Measurements from ENCODE around the gene CCDC93. TPM values are rescaled to one million over a fixed set of nuclear protein-coding genes. Genes with fewer than 3 reads are reported as not detected.

The CCDC93 gene, protein sequence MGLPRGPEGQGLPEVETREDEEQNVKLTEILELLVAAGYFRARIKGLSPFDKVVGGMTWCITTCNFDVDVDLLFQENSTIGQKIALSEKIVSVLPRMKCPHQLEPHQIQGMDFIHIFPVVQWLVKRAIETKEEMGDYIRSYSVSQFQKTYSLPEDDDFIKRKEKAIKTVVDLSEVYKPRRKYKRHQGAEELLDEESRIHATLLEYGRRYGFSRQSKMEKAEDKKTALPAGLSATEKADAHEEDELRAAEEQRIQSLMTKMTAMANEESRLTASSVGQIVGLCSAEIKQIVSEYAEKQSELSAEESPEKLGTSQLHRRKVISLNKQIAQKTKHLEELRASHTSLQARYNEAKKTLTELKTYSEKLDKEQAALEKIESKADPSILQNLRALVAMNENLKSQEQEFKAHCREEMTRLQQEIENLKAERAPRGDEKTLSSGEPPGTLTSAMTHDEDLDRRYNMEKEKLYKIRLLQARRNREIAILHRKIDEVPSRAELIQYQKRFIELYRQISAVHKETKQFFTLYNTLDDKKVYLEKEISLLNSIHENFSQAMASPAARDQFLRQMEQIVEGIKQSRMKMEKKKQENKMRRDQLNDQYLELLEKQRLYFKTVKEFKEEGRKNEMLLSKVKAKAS
- 12.9 and 19.7 TPM in 2 replicates for total RNA-seq

DNA sequence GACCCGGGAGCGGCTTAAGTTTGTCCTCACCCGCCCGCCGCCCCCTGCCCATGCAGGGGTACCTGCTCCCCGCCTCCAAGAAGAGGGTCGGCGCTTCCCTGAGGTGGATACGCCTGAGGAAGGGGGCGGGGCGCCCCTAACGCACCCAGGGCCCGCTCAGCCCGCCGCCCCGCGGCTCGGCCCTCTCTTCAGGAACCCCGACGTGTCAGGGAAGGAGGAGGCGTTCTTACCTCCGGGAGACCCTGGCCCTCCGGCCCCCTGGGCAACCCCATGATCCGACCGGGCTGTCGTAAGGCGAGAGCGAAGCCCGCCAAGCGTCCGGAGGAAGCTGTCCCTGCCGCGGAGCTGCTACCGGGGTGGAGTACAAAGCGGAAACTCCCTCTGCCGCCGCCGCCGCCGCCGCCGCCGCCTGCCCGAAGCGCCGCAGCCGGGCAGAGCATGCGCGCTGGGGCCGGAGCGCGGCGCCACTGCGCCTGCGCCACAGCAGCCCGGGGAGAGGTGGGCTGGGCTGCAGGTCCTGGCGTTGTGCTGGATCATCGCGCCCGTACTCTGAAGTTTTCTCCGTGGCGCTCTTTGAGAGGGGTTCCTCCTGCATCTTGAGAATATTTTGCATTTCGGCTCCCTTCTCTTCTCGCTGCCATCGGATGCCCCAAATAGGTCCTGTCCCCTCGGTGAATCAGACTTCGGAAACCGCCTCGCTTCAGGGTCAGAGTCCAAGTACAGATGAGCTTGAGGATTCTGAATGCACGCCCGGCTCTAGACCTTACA, at the start of gene CCDC93:
Gene CCDC93 (minus strand): TSS at position 347 of the 768 bp plus-strand sequence. CDS start 75 bp downstream, at position 272.
- DNase-seq (ENCODE audit: extremely low read depth, low read depth, low spot score) = peak; percentile 16

DNA sequence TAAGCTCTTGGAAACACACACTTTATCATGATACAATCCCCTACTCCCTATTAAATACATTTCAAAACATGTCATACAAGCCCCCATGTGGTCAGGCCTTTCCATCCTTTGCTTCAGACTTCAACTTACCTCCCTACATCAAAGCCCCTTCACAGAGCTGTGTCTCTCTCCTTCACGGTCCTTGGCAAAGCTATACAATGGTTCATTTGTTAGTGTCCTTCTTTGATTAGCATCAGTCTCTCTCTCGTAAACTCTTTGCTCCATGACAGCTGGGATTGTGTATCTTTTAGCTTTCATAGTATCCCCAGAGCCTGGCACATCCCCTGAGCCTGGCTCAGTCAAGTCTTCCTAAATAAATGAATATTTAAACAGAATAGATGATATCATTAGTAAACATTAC, 48.8 kb upstream of the CCDC93 start:
- no peak for DNase-seq (ENCODE audit: extremely low read depth, low read depth, low spot score)

DNA sequence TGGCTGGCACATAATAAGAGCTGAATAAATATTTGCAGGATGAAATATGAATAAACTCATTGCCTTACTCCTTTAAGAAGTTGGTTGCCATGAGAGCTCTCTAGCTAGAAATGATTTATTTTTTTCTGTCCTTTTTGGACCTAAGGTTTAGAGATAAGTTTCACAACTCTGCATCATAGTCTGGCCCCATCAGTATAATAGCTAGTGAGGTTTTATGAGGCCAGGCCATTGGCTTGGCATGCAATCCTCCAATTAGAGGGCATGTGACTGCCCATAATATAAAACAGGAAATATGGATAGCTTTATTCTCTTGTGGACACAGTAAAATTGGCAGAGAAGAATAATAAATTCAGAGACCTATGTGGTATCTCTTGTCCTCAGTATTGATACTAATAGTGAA, 48.2 kb upstream of the CCDC93 start:
- DNase-seq (ENCODE audit: extremely low read depth, low read depth, low spot score) = no peak

DNA sequence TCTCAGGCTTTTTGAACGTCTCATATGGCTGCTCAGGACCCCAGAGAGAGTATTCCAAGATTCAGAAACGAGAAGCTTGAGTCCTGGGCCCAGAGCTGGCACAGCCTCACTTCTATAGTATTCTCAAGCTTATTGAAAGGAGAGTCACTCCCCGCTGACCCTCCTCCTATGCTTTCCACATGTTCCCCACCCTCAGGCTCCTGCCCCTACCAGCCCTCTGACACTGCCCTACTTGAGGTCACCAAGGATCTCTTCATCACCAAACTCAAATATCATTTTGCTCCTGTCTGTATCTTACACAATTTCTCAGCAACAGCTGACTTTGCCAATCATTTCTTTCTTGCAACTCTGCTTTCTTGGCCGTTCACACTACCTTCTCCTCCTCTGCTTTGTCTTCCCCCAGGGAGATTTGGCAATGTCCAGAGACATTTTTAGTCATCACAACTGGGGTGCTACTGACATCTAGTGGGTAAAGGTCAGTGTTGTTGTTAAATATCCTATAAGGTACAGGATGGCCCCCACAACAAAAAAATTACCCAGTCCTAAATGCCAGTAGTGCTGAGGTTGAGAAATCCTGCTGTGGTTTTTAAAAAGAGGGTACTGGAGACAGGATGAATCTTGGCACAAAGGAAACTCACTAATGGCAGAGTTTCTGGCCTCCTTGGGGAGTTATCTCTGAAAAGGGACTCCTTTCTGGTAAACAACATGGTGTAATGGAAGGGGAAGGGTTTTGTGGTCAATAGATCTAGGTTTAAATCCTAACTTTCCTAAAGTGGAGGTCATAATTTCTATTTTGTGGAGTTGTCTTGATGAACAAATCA, 47.5 kb upstream of the CCDC93 start:
- no peak for DNase-seq (ENCODE audit: extremely low read depth, low read depth, low spot score)

DNA sequence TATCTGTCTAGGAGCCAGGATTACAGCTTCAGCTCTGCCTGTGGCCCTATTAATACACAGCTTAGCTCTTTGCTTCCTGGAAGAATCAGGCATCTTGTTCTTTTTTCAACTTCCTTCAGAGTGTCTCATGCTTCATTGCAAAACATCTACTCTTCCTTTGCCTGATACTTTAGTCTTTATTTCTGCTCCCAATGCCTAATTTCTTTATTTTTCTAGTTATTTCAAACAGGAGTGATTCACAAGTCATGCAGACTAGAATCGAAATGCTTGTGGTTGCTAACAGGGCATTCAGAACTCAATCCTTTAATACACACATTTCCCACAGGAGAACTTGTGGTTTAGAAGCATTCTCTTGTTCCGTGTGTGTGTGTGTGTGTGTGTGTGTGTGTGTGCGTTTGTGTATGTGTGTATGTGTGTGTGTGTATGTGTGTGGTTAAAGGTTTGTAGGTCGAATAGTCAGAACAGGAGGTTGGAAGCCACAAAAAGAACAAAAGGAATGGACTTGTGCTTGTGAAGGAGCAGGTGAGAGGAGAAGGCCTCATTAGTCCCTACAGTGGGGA, 46.1 kb upstream of the CCDC93 start:
- DNase-seq (ENCODE audit: extremely low read depth, low read depth, low spot score) = no peak

DNA sequence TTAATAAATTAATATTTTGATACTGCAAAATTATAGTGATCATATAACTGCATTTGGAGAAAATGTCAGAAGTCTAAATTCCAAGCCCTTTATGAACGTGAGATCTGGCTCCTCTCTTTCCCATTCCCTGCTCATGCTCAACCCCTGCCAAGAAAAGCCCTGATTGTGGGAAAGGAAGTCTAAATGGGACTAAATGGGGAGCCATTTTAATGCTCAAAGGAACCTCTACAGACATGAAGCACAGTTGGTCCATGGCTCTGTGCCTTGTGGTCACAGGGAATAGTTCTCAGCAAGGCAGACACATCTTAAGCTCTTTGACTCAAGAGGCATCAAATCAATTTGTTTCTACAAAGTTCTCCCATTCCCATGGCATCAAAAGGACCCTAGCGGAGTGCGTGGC, 45.1 kb upstream of the CCDC93 start:
- DNase-seq (ENCODE audit: extremely low read depth, low read depth, low spot score) = no peak

DNA sequence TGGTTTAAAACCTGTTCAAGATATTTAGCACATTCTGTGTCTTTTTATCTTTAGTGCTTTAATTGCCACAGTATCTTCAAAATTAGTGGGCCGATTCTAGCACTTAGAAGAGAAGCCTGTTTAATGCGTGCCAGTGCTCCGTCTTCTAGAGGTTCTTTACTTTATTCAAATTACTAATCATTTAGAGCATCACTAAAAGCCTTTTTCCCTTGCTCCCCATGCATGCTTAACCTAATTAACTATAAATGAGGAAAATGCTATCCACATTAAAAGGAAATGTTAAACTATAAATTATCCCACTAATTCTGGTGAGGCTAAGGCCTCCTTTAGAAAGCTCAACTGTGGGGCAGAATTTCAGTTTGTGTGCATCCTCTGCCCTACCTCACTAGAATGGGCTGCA, 42.9 kb upstream of the CCDC93 start:
- no peak for DNase-seq (ENCODE audit: extremely low read depth, low read depth, low spot score)

DNA sequence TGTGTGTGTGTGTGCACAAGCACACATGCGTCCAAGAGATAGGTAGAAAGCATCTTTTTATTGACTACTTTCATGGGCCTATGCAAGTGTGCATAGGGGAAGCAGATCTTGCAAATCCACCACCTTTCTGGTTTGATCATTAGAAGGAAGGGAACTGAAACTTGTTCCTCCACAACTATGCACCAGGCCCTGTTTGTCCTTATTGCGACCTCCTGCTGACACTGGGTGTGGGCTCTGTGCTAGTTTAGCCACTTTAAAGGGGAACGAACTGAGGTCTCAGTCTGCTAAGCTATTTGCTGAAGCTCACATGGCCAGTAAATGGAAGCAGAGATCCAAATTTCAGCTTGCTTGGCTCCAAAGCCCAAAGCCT, 42.3 kb upstream of the CCDC93 start:
- no peak for DNase-seq (ENCODE audit: extremely low read depth, low read depth, low spot score)

DNA sequence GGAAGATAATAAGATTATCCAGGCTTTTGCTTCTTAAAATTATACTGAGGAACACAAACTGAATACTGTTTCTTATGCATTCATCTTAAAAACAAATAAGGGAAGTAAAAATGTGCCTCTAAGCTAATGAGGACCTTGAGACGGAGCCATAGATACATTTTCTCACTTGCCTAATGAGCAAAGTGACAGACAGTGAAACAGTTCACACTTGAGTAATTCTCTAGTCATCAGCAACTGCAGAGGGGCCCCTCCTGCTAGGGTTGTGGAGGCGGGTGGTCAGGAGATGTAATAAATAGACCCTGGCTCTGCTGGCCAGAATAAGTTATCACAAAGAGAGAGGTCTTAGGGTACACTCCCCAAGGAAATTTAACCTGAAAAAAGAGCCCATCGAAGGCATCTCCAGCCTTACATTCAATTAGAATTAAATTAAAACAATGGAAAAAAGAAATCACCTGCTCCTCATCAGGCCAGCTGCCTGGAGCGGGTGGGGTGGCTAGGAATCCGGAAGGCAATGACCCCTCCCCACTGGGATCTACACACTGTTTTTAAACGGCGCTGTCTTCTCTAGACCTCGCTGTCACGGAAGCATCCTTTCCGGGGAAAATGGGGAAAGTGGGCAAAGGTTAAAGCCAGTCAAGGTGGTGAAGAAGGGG, 41.8 kb upstream of the CCDC93 start:
- no peak for DNase-seq (ENCODE audit: extremely low read depth, low read depth, low spot score)

DNA sequence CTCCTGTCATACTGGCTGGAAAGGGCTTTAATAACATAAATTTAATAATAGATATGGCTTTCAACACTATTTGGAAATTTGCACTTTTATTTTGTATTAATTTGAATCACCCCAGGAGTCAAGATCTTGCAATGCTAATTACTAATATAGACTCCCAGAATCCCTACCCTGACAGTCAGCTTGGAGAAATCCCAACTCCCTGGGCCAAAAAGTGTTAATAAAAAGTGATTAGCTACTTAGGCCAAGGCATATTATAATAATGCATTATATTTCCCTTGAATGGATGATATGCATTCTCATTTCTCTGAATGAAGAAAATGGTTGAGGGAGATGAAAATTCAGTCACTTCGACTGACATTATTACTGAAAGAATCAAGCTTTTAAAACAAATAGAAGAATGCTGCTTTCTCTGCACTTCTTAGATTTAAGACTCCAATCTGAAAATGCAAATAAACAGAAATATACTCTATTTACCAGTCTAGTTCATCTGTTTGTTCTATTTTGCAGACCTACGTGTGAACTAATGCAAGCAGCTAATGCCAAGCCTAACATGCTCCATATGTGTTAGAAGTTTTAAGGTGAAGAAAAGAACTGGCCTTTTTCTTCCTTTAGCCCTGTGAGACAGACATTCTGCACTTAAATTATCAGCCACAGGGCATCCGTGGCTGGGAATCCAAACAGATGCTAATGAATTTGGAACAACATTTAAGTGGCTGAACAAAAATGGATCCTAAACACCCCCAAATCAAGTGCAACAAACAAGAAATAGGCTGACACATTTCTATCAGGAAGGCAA, 40.5 kb upstream of the CCDC93 start:
- DNase-seq (ENCODE audit: extremely low read depth, low read depth, low spot score) = no peak

DNA sequence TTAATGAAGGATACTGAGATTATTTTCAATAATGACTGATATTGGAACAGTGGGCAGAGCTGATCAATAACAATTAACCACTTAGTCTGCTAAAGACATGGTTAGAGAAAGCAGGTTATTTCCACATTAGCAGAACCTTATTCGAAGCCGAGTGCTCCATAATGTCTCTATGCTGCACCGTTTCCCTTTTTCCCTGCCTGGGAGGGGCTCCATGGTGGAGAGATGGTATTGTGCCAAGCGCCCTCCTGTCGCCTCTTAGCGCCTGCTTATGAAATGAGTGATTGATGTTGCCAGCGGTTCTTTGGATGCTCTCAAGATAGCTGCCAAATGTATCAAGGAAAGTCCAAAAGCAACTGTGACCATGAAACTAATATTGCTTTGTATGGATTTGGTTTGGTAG, 39.8 kb upstream of the CCDC93 start:
- DNase-seq (ENCODE audit: extremely low read depth, low read depth, low spot score) = no peak

DNA sequence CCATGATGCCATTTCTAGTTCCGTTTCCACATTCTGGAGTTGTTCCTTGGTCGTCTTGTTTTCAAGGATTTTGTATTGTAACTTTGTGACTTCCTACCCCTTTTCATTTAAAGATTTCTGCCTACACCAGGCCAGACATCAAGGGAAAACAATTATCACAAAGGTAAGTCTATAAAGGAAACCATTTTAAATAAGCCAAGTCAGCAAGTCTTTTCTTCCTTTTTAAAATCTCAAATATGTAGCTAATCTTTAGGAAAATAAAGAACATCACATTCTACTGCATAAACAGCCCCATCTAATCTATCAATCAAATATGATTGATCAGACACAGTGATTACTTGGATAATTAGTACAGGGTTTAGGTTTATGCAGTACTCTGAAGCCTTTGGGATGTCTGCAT, 38.6 kb upstream of the CCDC93 start:
- DNase-seq (ENCODE audit: extremely low read depth, low read depth, low spot score) = no peak

DNA sequence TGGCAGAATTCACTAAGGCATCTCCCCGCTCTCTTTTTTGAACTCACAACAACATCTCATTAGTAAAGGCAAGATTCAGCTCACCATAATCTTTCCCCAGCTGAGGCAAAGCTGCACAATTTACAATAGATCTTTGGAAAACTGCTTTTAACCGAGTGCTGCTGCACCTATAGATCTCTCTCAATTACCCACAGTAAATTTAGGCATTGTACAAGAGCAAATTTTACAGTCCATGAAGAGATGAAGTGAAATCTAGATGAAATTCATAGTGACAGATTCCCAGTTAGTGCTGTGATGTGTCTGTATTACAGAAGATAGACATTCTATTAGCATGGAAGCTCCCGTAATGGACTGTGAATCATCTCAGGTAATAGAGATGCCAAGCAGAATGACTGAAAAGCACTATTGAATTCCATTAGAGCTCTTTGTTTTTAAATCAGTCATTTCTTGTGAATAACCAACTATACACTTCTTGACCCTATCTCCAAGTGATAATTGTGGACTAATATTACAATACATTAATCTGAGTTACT, 38.0 kb upstream of the CCDC93 start:
- no peak for DNase-seq (ENCODE audit: extremely low read depth, low read depth, low spot score)

DNA sequence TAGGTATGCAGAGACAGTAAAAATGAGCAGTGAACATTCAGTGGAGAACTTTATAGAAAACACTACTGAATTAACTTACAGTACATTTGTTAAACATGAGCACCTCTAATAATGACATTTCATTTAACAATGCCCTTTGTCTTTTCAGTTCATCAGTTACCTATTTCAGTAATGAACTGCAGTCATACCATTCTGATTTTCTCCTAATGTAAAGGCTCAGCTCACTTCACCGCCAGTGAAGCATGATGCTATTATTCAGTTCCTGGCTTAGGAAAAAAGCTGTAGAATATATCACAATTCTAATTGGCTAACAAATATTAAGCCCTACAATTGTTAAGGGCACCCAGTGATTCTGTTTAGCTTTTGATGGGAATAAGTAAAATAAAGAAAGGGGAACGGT, 37.1 kb upstream of the CCDC93 start:
- no peak for DNase-seq (ENCODE audit: extremely low read depth, low read depth, low spot score)

DNA sequence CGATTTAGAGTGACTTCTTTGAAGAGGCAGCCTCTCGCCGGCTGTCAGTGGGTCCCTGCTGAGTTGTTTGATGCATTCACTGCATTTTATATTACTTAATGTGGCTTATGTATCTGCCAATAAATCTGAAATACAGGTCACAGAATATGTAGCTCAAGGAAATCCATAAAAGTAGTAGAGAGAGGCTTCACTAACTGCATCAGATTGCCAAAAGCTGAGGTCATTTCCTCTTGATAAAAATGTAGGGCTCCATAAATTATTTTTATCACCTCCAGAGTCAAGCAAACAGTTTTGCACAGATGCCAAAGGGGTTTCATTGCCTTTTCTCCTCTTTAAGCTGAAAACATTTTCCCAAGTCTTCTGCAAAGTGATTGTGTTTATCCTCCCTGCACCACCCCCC, 36.5 kb upstream of the CCDC93 start:
- no peak for DNase-seq (ENCODE audit: extremely low read depth, low read depth, low spot score)

DNA sequence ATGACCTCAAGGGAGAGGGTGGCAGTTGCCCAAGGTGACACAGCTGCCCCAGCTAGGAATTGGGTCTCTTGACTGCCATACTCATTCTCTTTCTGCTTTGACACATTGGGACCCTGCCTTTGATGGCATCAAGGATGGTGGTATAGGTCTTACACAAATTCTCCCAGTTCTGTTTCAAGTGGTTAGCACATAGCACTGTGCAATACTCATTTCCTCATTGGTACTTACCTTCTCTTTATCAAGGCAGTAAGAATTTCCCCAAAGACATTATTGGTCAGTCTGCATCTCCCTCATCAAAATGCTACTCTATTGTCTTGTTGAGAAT, 35.9 kb upstream of the CCDC93 start:
- DNase-seq (ENCODE audit: extremely low read depth, low read depth, low spot score) = no peak

DNA sequence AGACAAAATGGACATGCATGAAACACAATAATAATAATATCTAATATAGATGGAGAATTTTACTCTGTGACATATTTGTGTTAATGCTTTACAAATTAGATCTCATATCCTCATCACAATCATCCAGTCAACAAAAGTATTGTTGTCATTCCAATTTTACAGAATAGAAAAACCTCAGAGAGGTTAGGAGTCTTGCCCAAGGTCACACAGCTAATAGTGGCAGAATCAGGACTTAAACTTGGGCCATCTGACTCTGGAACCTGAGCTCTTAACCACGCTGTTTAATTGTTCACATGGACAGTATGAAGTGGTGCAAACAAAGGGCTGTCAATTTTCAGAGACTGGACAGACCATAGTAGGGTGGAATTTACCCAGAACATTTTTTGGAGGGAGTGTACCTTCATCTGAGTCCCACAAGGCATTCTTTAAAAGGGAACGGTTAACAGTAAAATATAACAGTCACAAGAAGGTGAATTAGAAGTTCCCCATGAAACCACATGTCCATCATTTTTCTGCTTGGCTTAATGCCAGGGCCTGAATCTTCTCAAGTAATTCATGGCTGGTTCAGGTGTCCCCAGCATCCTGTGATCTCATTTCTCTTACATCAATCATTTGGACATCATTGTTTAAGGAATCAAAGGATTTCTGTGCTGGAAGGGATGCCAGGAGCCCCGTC, 35.4 kb upstream of the CCDC93 start:
- DNase-seq (ENCODE audit: extremely low read depth, low read depth, low spot score) = no peak

DNA sequence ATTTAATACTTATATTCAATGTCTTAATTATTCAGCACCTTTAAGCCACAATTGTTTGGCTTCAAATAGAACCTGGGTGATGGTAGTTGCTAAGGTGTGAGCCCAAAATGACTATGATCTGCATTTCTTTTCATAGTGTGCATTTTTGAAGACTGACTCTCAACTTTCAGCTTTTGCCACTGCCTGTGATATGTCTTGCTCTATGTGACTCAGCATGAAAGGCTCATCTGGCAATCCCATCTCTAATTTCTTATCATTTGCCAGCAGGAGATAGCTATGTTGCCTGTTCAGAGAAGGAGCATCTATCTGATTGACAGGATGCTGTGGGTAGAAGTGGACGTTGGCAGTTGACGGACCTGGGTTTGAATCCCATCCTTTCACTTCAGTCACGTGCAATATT, 34.5 kb upstream of the CCDC93 start:
- no peak for DNase-seq (ENCODE audit: extremely low read depth, low read depth, low spot score)

DNA sequence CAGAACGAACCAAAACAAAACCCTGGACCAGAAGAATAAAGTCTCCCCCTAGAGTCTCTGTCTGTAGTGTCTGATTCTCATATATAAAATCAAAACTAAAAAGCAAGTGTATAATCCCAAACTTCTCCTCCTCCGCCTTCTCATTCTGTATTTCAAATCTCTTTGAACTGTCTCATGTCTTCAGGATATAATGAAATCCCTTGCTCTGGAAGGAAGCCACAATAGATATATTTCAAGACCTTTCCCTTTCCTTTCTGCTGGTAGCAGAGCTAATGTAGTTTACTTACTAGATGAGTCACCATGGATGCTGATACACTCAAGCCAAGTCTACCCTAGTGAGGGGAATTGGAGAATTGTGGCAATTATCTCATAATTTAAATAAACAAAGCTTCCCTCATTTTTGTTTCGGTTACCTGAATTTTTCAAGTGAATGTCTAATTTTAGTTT, 33.5 kb upstream of the CCDC93 start:
- no peak for DNase-seq (ENCODE audit: extremely low read depth, low read depth, low spot score)
